IMR-90 (cell line): ENCODE data around the gene PAQR7. TPM values are rescaled to one million over a fixed set of nuclear protein-coding genes. Genes with fewer than 3 reads are reported as not detected.

Source experiments
- ATAC-seq: fragments of 200-7000 bp; cut with Tn5 transposase; 2 replicates; pipeline ENCODE4 v1.9.1; 2020; ENCODE audit warnings: low read depth, mild to moderate bottlenecking, moderate library complexity
- BruUV-seq: library from RNA; stranded (reverse); fragments of 400-500 nt; replicated peaks from 2 replicates; lab custom pipeline; 2021; lab: Mats Ljungman, UMichigan
- CTCF ChIA-PET: fragments of 300-600 bp; formaldehyde crosslinking; extraction: SDS; loops from one replicate; lab custom pipeline; 2021; ENCODE audit warnings: antibody characterized with exemption; lab: Yijun Ruan, JAX
- POLR2A ChIA-PET: fragments of 300-600 bp; sonication (Branson Sonifier 250); formaldehyde crosslinking; loops from one replicate; lab custom pipeline; 2022; ENCODE audit warnings: antibody characterized with exemption; ENCODE audit not compliant: unreplicated experiment; lab: Charles Lee
- DNase-seq: peaks from one replicate; pipeline ENCODE4 v3.0.0; 2013
- H2AFZ ChIP-seq: replicated peaks from 2 replicates; pipeline ENCODE3; 2013; ENCODE audit warnings: low read length, mild to moderate bottlenecking; ENCODE audit not compliant: poor library complexity
- H2AK5ac ChIP-seq: 2 replicates; pipeline ENCODE4 v1.6.1; 2013; ENCODE audit warnings: low read depth, low read length, inconsistent platforms
- H2AK9ac ChIP-seq: replicated peaks from 2 replicates; pipeline ENCODE3; 2013; ENCODE audit warnings: mild to moderate bottlenecking, low read depth, low read length, moderate library complexity; ENCODE audit not compliant: poor library complexity
- H2BK120ac ChIP-seq: 2 replicates; pipeline ENCODE4 v1.6.1; 2013; ENCODE audit warnings: low read depth, low read length, inconsistent platforms
- H2BK15ac ChIP-seq: 3 replicates; pipeline ENCODE4 v1.6.1; 2013; ENCODE audit warnings: low read depth, low read length, inconsistent platforms
- H2BK20ac ChIP-seq: 2 replicates; pipeline ENCODE4 v1.6.1; 2013; ENCODE audit warnings: low read depth, mild to moderate bottlenecking, inconsistent platforms, low read length, moderate library complexity
- H2BK5ac ChIP-seq: 2 replicates; pipeline ENCODE4 v1.6.1; 2013; ENCODE audit warnings: mild to moderate bottlenecking, low read depth, low read length, inconsistent platforms; ENCODE audit not compliant: poor library complexity, severe bottlenecking
- H3K14ac ChIP-seq: replicated peaks from 2 replicates; pipeline ENCODE4 v1.6.1; 2013; ENCODE audit warnings: low read depth, low read length, inconsistent platforms
- H3K18ac ChIP-seq: 2 replicates; pipeline ENCODE4 v1.6.1; 2013; ENCODE audit warnings: low read depth, low read length, control low read depth
- H3K23ac ChIP-seq: 2 replicates; pipeline ENCODE4 v1.6.1; 2013; ENCODE audit warnings: low read depth, low read length, inconsistent platforms
- H3K27ac ChIP-seq: 2 replicates; pipeline ENCODE4 v1.5.1; 2013; ENCODE audit warnings: mild to moderate bottlenecking, control low read depth, low read length; ENCODE audit not compliant: insufficient read depth
- H3K27me3 ChIP-seq: 2 replicates; pipeline ENCODE4 v1.6.1; 2013; ENCODE audit warnings: low read length; ENCODE audit not compliant: control insufficient read depth, insufficient read depth
- H3K36me3 ChIP-seq: 2 replicates; pipeline ENCODE4 v1.6.1; 2013; ENCODE audit warnings: low read length, mixed read lengths; ENCODE audit not compliant: control insufficient read depth, insufficient read depth
- H3K4ac ChIP-seq: 2 replicates; pipeline ENCODE4 v1.6.1; 2013; ENCODE audit warnings: low read depth, low read length, inconsistent platforms
- H3K4me1 ChIP-seq: 2 replicates; pipeline ENCODE4 v1.6.1; 2013; ENCODE audit warnings: low read length, mixed read lengths; ENCODE audit not compliant: control insufficient read depth, insufficient read depth
- H3K4me2 ChIP-seq: 2 replicates; pipeline ENCODE4 v1.6.1; 2013; ENCODE audit warnings: low read depth, mild to moderate bottlenecking, control low read depth, low read length, moderate library complexity
- H3K4me3 ChIP-seq: 2 replicates; pipeline ENCODE4 v1.5.1; 2013; ENCODE audit warnings: low read depth, mild to moderate bottlenecking, control low read depth, low read length, moderate library complexity; ENCODE audit not compliant: insufficient read depth
- H3K56ac ChIP-seq: 2 replicates; pipeline ENCODE4 v1.6.1; 2013; ENCODE audit warnings: low read length, inconsistent platforms; ENCODE audit not compliant: insufficient read depth; ENCODE audit errors: extremely low read depth
- H3K79me1 ChIP-seq, 2 experiments: 2 replicates each; pipeline ENCODE4 v1.6.1; 2013; ENCODE audit warnings: low read length in 2 of 2, inconsistent platforms in 1 of 2, low read depth in 1 of 2
- H3K9ac ChIP-seq: 2 replicates; pipeline ENCODE4 v1.6.1; 2013; ENCODE audit warnings: low read depth, low read length, control low read depth
- H3K9me1 ChIP-seq: 2 replicates; pipeline ENCODE4 v1.6.1; 2013; ENCODE audit warnings: low read length, inconsistent platforms; ENCODE audit not compliant: insufficient read depth
- H3K9me3 ChIP-seq: 2 replicates; pipeline ENCODE4 v1.6.1; 2013; ENCODE audit warnings: low read length; ENCODE audit not compliant: control insufficient read depth, insufficient read depth
- H4K20me1 ChIP-seq: 2 replicates; pipeline ENCODE4 v1.6.1; 2013; ENCODE audit warnings: low read length, inconsistent platforms; ENCODE audit not compliant: insufficient read depth
- H4K5ac ChIP-seq: 2 replicates; pipeline ENCODE4 v1.6.1; 2013; ENCODE audit warnings: mild to moderate bottlenecking, low read depth, low read length, control low read depth
- H4K8ac ChIP-seq, 2 experiments: 2 replicates each; pipeline ENCODE4 v1.6.1; 2013; ENCODE audit warnings: low read depth in 2 of 2, low read length in 2 of 2, control low read depth in 1 of 2, inconsistent platforms in 1 of 2
- H4K91ac ChIP-seq: 2 replicates; pipeline ENCODE4 v1.6.1; 2013; ENCODE audit warnings: low read depth, low read length, inconsistent platforms; ENCODE audit not compliant: insufficient read depth
- CEBPB ChIP-seq: IDR thresholded peaks from 2 replicates; pipeline ENCODE4 v1.6.1; 2012; ENCODE audit warnings: low read depth, low read length, improper control_type of control experiment
- FOS ChIP-seq: fragments of 150-350 bp; IDR thresholded peaks from 2 replicates; pipeline ENCODE4 v1.6.1; 2016; ENCODE audit warnings: low read depth, low read length
- MXI1 ChIP-seq: IDR thresholded peaks from 2 replicates; pipeline ENCODE4 v1.6.1; 2012; ENCODE audit warnings: low read depth, mild to moderate bottlenecking, low read length, moderate library complexity, borderline replicate concordance
- POLR2A ChIP-seq: IDR thresholded peaks from 2 replicates; pipeline ENCODE4 v1.6.1; 2012; ENCODE audit warnings: mild to moderate bottlenecking, low read depth, low read length
- USF2 ChIP-seq: fragments of 150-350 bp; IDR thresholded peaks from 2 replicates; pipeline ENCODE4 v1.6.1; 2017; ENCODE audit warnings: mild to moderate bottlenecking, antibody characterized with exemption, low read length, low read depth
- WGBS, 2 experiments: methylation state at CpG; one replicate each; pipeline versions ENCODE4 v1.1.5 to v1.1.7; 2013; ENCODE audit warnings: missing lambda C conversion rate in 2 of 2; ENCODE audit not compliant: insufficient read length in 1 of 2; ENCODE audit errors: extremely low coverage in 2 of 2; 5-methylcytosine and 5-hydroxymethylcytosine counted together
- dilution Hi-C: fragments of 300-500 bp; cut with HindIII; formaldehyde crosslinking; loops from one replicate; pipeline ENCODE4 v1.14.3; 2018; ENCODE audit warnings: low sequenced_read_pairs; ENCODE audit not compliant: unreplicated experiment
- in situ Hi-C: fragments of 300-500 bp; cut with MboI; formaldehyde crosslinking; loops from 3 replicates; pipeline ENCODE4 v1.14.3; 2019; ENCODE audit warnings: low sequenced_read_pairs, inconsistent platforms, mixed read lengths
- intact Hi-C: fragments of 100-400 bp; cut with micrococcal nuclease; formaldehyde crosslinking; loops from 2 replicates; pipeline ENCODE4 v1.10.0; 2022
- polyA plus RNA-seq, 3 experiments: library from polyadenylated mRNA; depleted of rRNA; stranded (reverse); fragments of >200 nt; gene quantifications; 2 replicates each; pipeline ENCODE4 v1.2.3, GENCODE V29; 2012; ENCODE audit warnings: low replicate concordance in 1 of 3
- total RNA-seq: library from RNA; depleted of rRNA; stranded (reverse); fragments of >200 nt; gene quantifications from 2 replicates; pipeline ENCODE4 v1.2.3, GENCODE V29; 2012

PAQR7 gene
- total and polyA plus RNA-seq, 2 of the 4 experiments (the other 2 are of a cell fraction): 9.0 to 12.9 TPM

GRCh38 chr1:25821630-25822091 is 53.8 kb downstream of the PAQR7 start:
- Histone ChIP-seq H3K56ac (no peak overlapping the region), H3K9ac (peak overlapping the region; percentile 92; the same call in 1 of the 2 replicates), H2BK20ac (no peak overlapping the region), H3K27ac (no peak overlapping the region), H2AFZ (no peak overlapping the region), H3K4me1 (peaks cover 16% of the 10 kb centered on the region), H4K5ac (no peak overlapping the region), H2AK5ac (no peak overlapping the region), H2AK9ac (peak overlapping the region; percentile 3), H3K79me1 (peaks cover 34 to 84% of the 10 kb centered on the region in 2 experiments), H4K20me1 (peaks cover 24% of the 10 kb centered on the region; the same call in 1 of the 2 replicates), H3K27me3 (no peaks in the 10 kb centered on the region), H3K14ac (no peak overlapping the region), H3K9me3 (no peaks in the 10 kb centered on the region), H4K8ac (no peak overlapping the region), H3K4ac (no peak overlapping the region), H3K4me2 (peak overlapping the region; percentile 89; the same call in 1 of the 2 replicates), H3K36me3 (peaks cover 14% of the 10 kb centered on the region; the same call in 1 of the 2 replicates), H4K91ac (no peak overlapping the region), H2BK120ac (no peak overlapping the region), H2BK5ac (no peak overlapping the region), H3K4me3 (no peak overlapping the region), H2BK15ac (no peak overlapping the region), H3K18ac (no peak overlapping the region), H3K9me1 (peaks cover 18% of the 10 kb centered on the region), H3K23ac (peak overlapping the region; percentile 69; the same call in 1 of the 2 replicates)
- DNase-seq: peak; percentile 62
- ChIA-PET POLR2A (no interaction called here), CTCF (interaction anchor here (0.9 kb wide), 1 partner anchor 15 kb away, joined by 4 read pairs; no protein-coding TSS in a partner anchor)
- no peak for TF ChIP-seq FOS
- TF ChIP-seq USF2: no peak
- TF ChIP-seq MXI1: no peak
- no peak for TF ChIP-seq POLR2A
- no peak for TF ChIP-seq CEBPB
- 75% methylated on average over 1 of the region's 5 CpGs; no CpG with 5 or more reads in 1 of the 2 experiments for WGBS, 2 experiments
- dilution Hi-C loops: no loop called here
- no peak for ATAC-seq
- in situ Hi-C loops: loop anchor here (10.0 to 25.0 kb wide), 3 partner anchors 173 to 584 kb away; partner anchors contain the start of genes PAFAH2, RHCE, RSRP1 and SYF2
- intact Hi-C loops: loop anchor here (5.0 kb wide), 1 partner anchor 76 kb away; no protein-coding TSS in a partner anchor
- no TSS peak for BruUV-seq
